ENCODE data around the gene KRTAP4-16.

DNA sequence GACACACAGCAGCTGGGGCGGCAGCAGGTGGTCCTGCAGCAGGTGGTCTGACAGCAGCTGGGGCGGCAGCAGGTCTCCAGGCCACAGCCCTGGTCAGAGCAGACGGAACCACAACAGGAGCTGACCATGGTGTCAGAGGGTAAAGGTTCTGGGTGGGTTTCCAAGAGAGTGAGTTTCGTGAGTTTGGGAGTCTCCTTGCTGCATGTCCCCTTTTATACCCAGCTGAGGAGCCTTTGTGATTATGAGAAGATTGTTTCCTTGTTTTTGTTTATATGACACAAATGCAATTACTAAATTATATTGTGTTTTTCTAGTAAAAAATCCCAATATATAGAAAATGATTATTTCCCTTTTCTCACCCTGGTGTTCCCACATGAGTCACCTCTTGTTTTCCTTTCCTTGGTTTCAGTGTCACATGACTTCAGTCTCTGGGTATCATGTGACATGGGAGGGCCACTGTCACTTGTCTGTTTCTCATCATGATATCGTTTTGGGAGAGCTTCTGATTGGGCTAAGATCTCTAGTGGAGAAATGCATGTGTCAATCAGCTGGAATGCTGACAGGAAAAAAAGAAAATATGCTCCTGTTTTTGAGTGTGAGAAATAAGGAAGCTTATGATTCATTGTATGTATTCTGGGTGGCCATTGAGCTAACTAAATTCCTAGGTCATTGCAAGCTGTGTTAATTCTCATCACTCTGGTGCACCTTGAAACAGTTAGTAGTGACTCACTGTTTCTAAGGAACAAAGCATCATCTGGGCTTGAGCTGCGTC is 38.5 kb upstream of the KRTAP4-16 start, which contains the start of gene KRTAP4-6:
- TF ChIP-seq, protein P1, sequence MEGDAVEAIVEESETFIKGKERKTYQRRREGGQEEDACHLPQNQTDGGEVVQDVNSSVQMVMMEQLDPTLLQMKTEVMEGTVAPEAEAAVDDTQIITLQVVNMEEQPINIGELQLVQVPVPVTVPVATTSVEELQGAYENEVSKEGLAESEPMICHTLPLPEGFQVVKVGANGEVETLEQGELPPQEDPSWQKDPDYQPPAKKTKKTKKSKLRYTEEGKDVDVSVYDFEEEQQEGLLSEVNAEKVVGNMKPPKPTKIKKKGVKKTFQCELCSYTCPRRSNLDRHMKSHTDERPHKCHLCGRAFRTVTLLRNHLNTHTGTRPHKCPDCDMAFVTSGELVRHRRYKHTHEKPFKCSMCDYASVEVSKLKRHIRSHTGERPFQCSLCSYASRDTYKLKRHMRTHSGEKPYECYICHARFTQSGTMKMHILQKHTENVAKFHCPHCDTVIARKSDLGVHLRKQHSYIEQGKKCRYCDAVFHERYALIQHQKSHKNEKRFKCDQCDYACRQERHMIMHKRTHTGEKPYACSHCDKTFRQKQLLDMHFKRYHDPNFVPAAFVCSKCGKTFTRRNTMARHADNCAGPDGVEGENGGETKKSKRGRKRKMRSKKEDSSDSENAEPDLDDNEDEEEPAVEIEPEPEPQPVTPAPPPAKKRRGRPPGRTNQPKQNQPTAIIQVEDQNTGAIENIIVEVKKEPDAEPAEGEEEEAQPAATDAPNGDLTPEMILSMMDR (IDR thresholded peaks at IDR 0.05) = no peak
- TF ChIP-seq POLR2A (IDR thresholded peaks at IDR 0.05) = no peak
